Epithelial cell of esophagus (primary cell): ENCODE results near the gene PRX.
"Not testable (repeated sequence)": the region's sequence is repeated elsewhere in the genome, so short reads cannot be mapped to it uniquely, and the experiment has no call there.

Experiments used
- DNase-seq: peaks from one replicate; pipeline ENCODE4 v3.0.0; 2010; ENCODE audit warnings: low read depth
- H3K4me3 ChIP-seq: 2 replicates; pipeline ENCODE4 v1.5.1; 2011; ENCODE audit warnings: mild to moderate bottlenecking, low read length, control low read depth
- TF ChIP-seq, protein P1 (sequence below): IDR thresholded peaks from 2 replicates; pipeline ENCODE4 v1.5.1; 2011; ENCODE audit warnings: low read depth, mild to moderate bottlenecking, low read length, control low read depth, inconsistent platforms; ENCODE audit not compliant: insufficient read depth; ENCODE audit errors: missing control alignments

The PRX gene, protein sequence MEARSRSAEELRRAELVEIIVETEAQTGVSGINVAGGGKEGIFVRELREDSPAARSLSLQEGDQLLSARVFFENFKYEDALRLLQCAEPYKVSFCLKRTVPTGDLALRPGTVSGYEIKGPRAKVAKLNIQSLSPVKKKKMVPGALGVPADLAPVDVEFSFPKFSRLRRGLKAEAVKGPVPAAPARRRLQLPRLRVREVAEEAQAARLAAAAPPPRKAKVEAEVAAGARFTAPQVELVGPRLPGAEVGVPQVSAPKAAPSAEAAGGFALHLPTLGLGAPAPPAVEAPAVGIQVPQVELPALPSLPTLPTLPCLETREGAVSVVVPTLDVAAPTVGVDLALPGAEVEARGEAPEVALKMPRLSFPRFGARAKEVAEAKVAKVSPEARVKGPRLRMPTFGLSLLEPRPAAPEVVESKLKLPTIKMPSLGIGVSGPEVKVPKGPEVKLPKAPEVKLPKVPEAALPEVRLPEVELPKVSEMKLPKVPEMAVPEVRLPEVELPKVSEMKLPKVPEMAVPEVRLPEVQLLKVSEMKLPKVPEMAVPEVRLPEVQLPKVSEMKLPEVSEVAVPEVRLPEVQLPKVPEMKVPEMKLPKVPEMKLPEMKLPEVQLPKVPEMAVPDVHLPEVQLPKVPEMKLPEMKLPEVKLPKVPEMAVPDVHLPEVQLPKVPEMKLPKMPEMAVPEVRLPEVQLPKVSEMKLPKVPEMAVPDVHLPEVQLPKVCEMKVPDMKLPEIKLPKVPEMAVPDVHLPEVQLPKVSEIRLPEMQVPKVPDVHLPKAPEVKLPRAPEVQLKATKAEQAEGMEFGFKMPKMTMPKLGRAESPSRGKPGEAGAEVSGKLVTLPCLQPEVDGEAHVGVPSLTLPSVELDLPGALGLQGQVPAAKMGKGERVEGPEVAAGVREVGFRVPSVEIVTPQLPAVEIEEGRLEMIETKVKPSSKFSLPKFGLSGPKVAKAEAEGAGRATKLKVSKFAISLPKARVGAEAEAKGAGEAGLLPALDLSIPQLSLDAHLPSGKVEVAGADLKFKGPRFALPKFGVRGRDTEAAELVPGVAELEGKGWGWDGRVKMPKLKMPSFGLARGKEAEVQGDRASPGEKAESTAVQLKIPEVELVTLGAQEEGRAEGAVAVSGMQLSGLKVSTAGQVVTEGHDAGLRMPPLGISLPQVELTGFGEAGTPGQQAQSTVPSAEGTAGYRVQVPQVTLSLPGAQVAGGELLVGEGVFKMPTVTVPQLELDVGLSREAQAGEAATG (N-terminal part only)

DNA sequence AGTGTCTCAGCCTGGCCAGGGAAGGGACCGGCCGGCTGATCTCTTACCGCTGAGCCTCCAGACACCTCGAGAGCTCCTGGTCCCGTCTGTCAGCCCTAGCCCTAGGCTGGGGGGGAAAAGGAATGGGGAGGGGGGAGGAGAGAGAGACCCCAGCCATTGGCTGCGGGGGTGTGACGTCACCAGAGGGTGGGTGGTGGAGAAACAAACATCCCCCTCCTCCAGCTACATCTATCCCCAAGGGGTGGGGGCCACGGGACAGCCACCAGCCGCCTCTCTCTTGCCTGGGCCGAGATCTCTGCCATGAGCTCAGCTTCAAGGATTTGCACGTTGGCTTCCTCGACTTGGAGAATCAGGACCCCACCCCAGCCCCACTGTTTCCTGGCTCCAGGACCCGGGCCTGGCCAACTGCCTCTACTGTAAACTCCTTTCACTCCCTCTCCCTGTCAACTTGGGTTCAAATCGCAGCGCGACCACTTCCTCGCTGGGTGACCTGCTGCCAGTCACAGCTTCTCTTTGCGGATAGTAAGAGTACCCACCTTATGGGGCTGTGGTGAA, at the start of gene PRX:
Gene PRX, minus strand, starts transcription at position 88 of the 555 bp plus-strand sequence. CDS start 5,446 bp downstream, outside the sequence.
- DNase-seq = no peak
- H3K4me3 ChIP-seq = no peak within 1 kb of the TSS
- TF ChIP-seq, protein P1, sequence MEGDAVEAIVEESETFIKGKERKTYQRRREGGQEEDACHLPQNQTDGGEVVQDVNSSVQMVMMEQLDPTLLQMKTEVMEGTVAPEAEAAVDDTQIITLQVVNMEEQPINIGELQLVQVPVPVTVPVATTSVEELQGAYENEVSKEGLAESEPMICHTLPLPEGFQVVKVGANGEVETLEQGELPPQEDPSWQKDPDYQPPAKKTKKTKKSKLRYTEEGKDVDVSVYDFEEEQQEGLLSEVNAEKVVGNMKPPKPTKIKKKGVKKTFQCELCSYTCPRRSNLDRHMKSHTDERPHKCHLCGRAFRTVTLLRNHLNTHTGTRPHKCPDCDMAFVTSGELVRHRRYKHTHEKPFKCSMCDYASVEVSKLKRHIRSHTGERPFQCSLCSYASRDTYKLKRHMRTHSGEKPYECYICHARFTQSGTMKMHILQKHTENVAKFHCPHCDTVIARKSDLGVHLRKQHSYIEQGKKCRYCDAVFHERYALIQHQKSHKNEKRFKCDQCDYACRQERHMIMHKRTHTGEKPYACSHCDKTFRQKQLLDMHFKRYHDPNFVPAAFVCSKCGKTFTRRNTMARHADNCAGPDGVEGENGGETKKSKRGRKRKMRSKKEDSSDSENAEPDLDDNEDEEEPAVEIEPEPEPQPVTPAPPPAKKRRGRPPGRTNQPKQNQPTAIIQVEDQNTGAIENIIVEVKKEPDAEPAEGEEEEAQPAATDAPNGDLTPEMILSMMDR = no peak

DNA sequence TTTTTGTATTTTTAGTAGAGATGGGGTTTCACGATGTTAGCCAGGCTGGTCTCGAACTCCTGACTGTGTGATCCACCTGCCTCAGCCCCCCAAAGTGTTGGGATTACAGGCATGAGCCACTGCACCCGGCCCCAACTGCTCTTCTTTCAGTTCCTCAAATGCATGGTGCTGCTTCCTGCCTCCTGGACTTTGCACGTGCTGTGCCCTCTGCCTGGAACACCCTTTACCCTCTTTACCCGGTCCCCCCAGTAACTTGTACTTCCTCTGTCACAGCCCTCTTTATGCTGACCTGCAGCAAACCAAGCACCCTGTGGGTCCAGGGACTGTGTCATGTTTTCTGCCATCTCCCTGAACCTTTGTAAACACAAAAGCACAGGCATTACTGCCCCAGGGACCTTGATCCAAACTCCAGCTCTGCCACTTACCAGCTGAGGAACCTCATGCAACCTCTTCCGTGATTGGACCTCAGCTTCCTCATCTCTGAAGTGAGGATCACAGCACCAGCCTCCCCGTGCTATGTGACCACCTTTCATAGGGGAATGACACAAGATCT, 48.6 kb upstream of the PRX start:
- no peak overlapping the region for H3K4me3 ChIP-seq
- TF ChIP-seq, protein P1 = no peak
- no peak for DNase-seq

DNA sequence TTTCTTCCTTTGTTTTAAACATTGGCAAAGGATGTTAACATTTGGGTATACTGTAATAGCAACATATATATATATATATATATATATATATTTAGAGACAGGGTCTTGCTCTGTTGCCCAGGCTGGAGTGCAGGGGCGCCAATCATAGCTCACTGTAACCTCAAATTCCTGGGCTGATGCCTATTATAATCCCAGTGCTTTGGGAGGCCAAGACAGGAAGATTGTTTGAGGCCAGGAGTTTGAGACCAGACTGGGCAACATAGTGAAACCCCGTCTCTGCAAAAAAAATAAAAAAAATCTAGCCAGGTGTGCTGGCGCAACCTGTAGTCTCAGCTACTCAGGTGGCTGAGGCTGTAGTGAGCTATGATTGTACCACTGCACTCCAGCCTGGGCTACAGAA, 47.0 kb upstream of the PRX start:
- DNase-seq = no peak
- TF ChIP-seq, protein P1 = no peak
- no peak overlapping the region for H3K4me3 ChIP-seq

DNA sequence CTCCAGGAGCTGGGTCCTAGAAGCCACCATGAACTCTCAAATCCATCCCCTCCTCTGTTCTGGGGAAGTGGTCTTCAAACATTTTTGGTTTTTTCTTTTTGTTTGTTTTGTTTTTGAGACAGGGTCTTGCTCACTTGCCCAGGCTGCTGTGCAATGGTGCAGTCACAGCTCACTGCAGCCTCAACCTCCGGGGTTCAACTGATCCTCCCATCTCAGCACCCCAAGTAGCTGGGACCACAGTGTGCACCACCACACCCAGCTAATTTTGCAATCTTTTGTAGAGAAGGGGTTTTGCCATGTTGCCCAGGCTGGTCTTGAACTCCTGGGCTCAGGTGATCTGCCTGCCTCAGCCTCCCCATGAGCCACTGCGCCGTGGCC, 45.4 kb upstream of the PRX start:
- no peak for DNase-seq
- no peak overlapping the region for H3K4me3 ChIP-seq
- TF ChIP-seq, protein P1 = no peak

DNA sequence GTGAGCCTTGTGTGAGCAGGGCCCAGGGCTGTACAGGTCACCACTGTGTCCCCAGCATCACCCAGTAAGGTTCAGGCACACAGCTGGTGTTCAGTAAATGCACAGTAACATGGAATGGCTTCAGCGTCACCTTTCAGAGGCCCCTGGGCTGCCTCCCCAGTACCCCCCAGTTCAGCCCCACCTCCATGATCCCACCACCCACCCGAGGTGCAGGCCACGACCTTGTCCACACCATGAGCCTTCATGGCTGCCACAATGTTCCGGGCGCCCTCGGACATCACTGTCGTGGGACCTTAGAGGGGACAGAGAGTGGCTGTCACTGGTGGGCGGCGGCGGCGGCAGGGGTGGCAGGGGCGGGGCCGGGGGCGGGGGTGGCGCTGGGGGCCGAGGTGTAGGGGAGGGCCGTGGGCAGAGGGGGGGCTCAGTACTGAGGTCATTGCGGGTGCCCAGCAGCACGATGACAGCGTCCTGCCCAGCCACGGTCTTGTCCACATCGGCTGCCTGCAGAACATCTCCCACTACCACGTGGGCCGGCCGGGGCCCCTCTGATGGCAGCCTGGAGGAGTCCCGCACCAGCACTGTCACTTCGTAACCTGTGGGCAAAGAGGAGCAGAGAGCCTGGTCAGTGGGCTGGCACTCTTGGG, 44.9 kb upstream of the PRX start:
- DNase-seq = no peak
- no peak overlapping the region for H3K4me3 ChIP-seq
- TF ChIP-seq, protein P1 = no peak

DNA sequence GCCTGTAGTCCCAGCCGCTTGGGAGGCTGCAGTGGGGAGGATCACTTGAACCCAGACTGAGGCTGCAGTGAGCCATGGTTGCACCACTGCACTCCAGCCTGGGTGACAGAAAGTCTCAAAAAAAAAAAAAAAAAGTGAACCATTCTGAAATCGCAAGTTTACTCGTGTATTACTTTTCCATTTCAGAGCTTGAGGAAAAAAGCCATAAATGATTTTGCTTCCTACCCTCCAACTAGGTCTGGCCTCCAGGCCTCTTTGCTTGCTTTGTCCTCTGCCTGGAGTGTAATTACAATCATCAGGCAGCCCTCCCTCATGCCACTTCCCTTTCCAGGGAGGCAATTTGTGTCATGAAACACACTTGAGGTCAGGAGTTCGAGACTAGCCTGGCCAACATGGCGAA, 43.9 kb upstream of the PRX start:
- TF ChIP-seq, protein P1 = no peak
- no peak for DNase-seq
- H3K4me3 ChIP-seq = no peak overlapping the region

DNA sequence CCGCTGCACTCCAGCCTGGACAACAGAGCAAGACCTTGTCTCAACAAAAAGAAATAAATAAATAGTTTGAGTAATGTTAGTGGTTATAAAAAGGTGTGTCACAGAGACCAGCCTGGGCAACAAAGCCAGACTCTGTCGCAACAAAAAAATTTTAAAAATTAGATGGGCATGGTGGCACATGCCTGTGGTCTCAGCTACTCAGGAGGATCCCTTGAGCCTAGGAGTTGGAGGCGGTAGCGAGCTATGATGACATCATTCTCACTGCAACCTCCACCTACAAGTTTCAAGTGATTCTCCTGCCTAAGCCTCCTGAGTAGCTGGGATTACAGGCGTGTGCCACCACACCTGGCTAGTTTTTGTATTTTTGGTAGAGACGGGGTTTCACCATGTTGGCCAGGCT, 40.8 kb upstream of the PRX start:
- H3K4me3 ChIP-seq = not testable (repeated sequence)
- DNase-seq = peak; percentile 94
